Measurements from ENCODE around the gene MYB. TPM values are rescaled to one million over a fixed set of nuclear protein-coding genes. Genes with fewer than 3 reads are reported as not detected.

Gene MYB
- total and polyA plus RNA-seq, 2 experiments from 2014 or later, result 0.17 to 0.36 TPM

GRCh38 chr6:135236319-135236718, 55.2 kb downstream of the MYB start:
- no peak for TF ChIP-seq CTCF (IDR thresholded peaks at IDR 0.05; ENCODE audit: poor library complexity)
- TF ChIP-seq EZH2 (IDR thresholded peaks at IDR 0.05; ENCODE audit: borderline replicate concordance), result no peak
- TF ChIP-seq EZH2phosphoT487 (IDR thresholded peaks at IDR 0.05; ENCODE audit: low read depth, severe bottlenecking, unreplicated experiment), result no peak
- no peak overlapping the region for H2AFZ ChIP-seq
- no peaks in the 10 kb centered on the region for H4K20me1 ChIP-seq (ENCODE audit: insufficient read depth, poor library complexity, severe bottlenecking)
- WGBS (ENCODE audit: low lambda C conversion rate, missing lambda C conversion rate), result 100% methylated on average over 1 of the region's 1 CpG
- H3K79me2 ChIP-seq, result no peaks in the 10 kb centered on the region
- H3K9me3 ChIP-seq (ENCODE audit: low read depth), result no peaks in the 10 kb centered on the region
- H3K4me3 ChIP-seq, result no peak overlapping the region
- H3K27me3 ChIP-seq, result peaks cover 5% of the 10 kb centered on the region
- H3K4me2 ChIP-seq, result no peak overlapping the region
- no peaks in the 10 kb centered on the region for H3K4me1 ChIP-seq (ENCODE audit: insufficient read depth)
- DNase-seq (ENCODE audit: low spot score), result no peak
- no peaks in the 10 kb centered on the region for H3K9me2 ChIP-seq (replicated peaks; ENCODE audit: insufficient read depth)
- no peak overlapping the region for H3K27ac ChIP-seq
- H3K36me3 ChIP-seq (replicated peaks; ENCODE audit: insufficient read depth, low read depth), result no peaks in the 10 kb centered on the region

GRCh38 chr6:135236732-135237131, 55.6 kb downstream of the MYB start:
- no peaks in the 10 kb centered on the region for H4K20me1 ChIP-seq (ENCODE audit: insufficient read depth, poor library complexity, severe bottlenecking)
- no peaks in the 10 kb centered on the region for H3K4me1 ChIP-seq (ENCODE audit: insufficient read depth)
- no peak for DNase-seq (ENCODE audit: low spot score)
- H2AFZ ChIP-seq, result no peak overlapping the region
- no peaks in the 10 kb centered on the region for H3K9me2 ChIP-seq (replicated peaks; ENCODE audit: insufficient read depth)
- no peak overlapping the region for H3K4me3 ChIP-seq
- no peak overlapping the region for H3K4me2 ChIP-seq
- no peaks in the 10 kb centered on the region for H3K36me3 ChIP-seq (replicated peaks; ENCODE audit: insufficient read depth, low read depth)
- H3K79me2 ChIP-seq, result no peaks in the 10 kb centered on the region
- no peak overlapping the region for H3K27ac ChIP-seq
- H3K27me3 ChIP-seq, result peaks cover 5% of the 10 kb centered on the region
- TF ChIP-seq EZH2phosphoT487 (IDR thresholded peaks at IDR 0.05; ENCODE audit: low read depth, severe bottlenecking, unreplicated experiment), result no peak
- no peaks in the 10 kb centered on the region for H3K9me3 ChIP-seq (ENCODE audit: low read depth)
- WGBS (ENCODE audit: low lambda C conversion rate, missing lambda C conversion rate), result 67% methylated on average over 6 of the region's 6 CpGs

DNA sequence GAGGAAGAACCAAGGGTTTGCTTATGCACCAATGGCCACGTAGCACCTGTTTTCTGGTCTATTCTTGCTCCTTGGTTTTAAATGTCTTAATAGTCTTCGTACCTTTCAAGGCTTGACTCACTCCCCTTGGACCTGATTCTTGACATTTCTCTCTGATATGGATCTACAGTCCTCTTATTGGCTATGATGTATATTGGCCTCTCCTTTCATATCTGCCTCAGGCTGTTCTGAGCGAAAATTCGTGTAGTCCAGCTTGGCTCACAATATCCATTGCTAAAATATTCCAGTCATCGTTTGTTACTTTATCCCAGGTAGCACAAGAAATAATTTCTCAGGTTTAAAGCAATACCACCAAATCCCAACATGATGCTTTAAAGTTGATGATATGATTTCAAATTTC, 59.6 kb downstream of the MYB start:
- Histone ChIP-seq H3K9me3 (ENCODE audit: low read depth) (no peaks in the 10 kb centered on the region), H3K4me1 (ENCODE audit: insufficient read depth) (no peaks in the 10 kb centered on the region), H3K4me2 (no peak overlapping the region), H3K9me2 (replicated peaks; ENCODE audit: insufficient read depth) (no peaks in the 10 kb centered on the region), H3K36me3 (replicated peaks; ENCODE audit: insufficient read depth, low read depth) (no peaks in the 10 kb centered on the region), H4K20me1 (ENCODE audit: insufficient read depth, poor library complexity, severe bottlenecking) (no peaks in the 10 kb centered on the region), H2AFZ (no peak overlapping the region), H3K79me2 (no peaks in the 10 kb centered on the region), H3K4me3 (no peak overlapping the region), H3K27ac (no peak overlapping the region), H3K27me3 (peaks cover 5% of the 10 kb centered on the region)
- WGBS (ENCODE audit: low lambda C conversion rate, missing lambda C conversion rate), result 90% methylated on average over 5 of the region's 5 CpGs
- DNase-seq (ENCODE audit: low spot score), result no peak
- TF ChIP-seq EZH2 (IDR thresholded peaks at IDR 0.05; ENCODE audit: borderline replicate concordance), result no peak
- no peak for TF ChIP-seq EZH2phosphoT487 (IDR thresholded peaks at IDR 0.05; ENCODE audit: low read depth, severe bottlenecking, unreplicated experiment)
- TF ChIP-seq CTCF (IDR thresholded peaks at IDR 0.05; ENCODE audit: poor library complexity), result no peak

DNA sequence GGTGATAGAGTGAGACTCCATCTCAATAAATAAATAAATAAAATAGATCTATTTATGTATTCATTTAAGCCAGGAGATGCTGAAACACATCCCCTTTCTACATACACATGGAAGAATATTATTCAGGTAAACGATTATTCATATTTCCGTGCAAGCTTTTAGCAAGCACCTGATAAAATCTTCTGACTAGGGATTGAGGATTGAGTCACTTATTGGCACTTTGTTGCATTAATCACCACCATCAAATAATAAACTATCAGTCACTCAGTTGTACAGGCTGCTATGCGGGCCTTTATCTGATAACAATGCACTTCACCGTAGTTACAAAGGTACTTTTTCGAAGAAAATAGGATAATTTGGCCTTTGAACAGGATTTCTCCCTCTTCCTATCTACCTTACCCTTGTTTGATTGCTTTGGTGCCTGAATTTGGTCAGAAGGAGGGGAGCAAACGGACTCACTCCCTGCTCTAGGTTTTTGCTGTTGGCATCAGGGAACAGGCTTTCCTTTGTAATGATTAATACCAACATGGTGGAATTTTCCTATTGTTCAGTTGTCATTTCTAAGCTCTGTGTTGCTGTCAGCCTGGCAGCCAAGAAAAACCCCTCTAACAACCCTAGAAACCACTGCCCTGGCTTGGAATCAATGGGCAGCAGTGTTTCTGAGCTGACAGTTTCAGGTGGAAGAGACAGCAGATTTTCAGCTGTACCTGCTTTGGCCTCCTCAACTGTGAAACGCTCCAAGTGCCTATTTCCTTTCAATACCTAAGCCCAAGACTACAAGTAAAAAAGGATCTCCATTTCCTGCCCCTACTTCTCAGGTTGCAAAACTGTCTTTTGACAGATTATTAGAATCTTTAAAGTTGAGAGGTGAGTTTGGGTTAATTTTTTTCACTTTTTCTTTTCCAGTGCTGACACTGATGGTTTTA, 63.0 kb downstream of the MYB start:
- WGBS (ENCODE audit: low lambda C conversion rate, missing lambda C conversion rate), result 82% methylated on average over 7 of the region's 7 CpGs
- Histone ChIP-seq H3K9me3 (ENCODE audit: low read depth) (no peaks in the 10 kb centered on the region), H2AFZ (no peak overlapping the region)

More for the DNA sequence above, 63.0 kb downstream of the MYB start:
- H3K4me2 ChIP-seq, result no peak overlapping the region
- no peak for DNase-seq (ENCODE audit: low spot score)
- H3K9me2 ChIP-seq (replicated peaks; ENCODE audit: insufficient read depth), result no peaks in the 10 kb centered on the region
- TF ChIP-seq CTCF (IDR thresholded peaks at IDR 0.05; ENCODE audit: poor library complexity) (no peak), EZH2phosphoT487 (IDR thresholded peaks at IDR 0.05; ENCODE audit: low read depth, severe bottlenecking, unreplicated experiment) (no peak), EZH2 (IDR thresholded peaks at IDR 0.05; ENCODE audit: borderline replicate concordance) (no peak)
- no peak overlapping the region for H3K27ac ChIP-seq
- no peaks in the 10 kb centered on the region for H4K20me1 ChIP-seq (ENCODE audit: insufficient read depth, poor library complexity, severe bottlenecking)
- no peaks in the 10 kb centered on the region for H3K27me3 ChIP-seq
- no peak overlapping the region for H3K4me3 ChIP-seq
- no peaks in the 10 kb centered on the region for H3K4me1 ChIP-seq (ENCODE audit: insufficient read depth)
- no peaks in the 10 kb centered on the region for H3K36me3 ChIP-seq (replicated peaks; ENCODE audit: insufficient read depth, low read depth)
- H3K79me2 ChIP-seq, result no peaks in the 10 kb centered on the region

Data from hepatocyte (in vitro differentiated cells).